ENCODE measurements around the gene CPE. TPM values are rescaled to one million over a fixed set of nuclear protein-coding genes. Genes with fewer than 3 reads are reported as not detected.

CPE gene
- total RNA-seq, 4 donors from 2014 or later: 25.2 to 66.2 (median 41.9) TPM

DNA sequence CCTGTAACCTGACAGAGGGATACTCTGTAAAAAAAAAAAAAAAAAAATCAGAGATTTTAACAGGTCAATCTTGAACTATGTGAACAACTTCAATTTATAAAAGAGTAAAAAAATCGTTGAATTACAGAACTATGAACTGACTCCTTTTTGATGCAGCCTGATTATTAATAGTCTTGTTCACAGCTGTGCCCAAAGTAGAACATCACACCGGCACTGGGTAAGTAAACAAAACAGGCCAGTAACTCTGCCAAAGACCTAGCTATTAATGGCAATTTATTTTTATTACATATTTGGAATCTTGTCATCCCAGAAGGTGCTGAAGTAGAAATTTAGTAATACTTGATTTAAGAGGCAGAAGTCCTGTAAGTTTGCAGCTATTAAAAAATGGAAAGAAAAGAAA, 31.4 kb downstream of the CPE start:
- no peak for DNase-seq (ENCODE audit: low spot score in 2 of 2)
- intact Hi-C loops (cut with DNase I; ENCODE audit: low total_unique reads): no loop called here
- no peak for TF ChIP-seq POLR2A (IDR thresholded peaks at IDR 0.05)
- no peak for TF ChIP-seq CTCF (IDR thresholded peaks at IDR 0.05)
- WGBS, 2 donors: 63 to 67% methylated on average over 2 of the region's 2 CpGs
- H3K4me3 ChIP-seq (ENCODE audit: low read depth, poor library complexity, severe bottlenecking): no peak overlapping the region

GRCh38 chr4:165415910-165416309, 37.1 kb downstream of the CPE start:
- no peak for TF ChIP-seq CTCF (IDR thresholded peaks at IDR 0.05)
- TF ChIP-seq POLR2A (IDR thresholded peaks at IDR 0.05): no peak
- 89 to 91% methylated on average over 10 of the region's 10 CpGs for WGBS, 2 donors
- no peak overlapping the region for H3K4me3 ChIP-seq (ENCODE audit: low read depth, poor library complexity, severe bottlenecking)
- intact Hi-C loops (cut with DNase I; ENCODE audit: low total_unique reads): no loop called here
- no peak for DNase-seq (ENCODE audit: low spot score in 2 of 2)

DNA sequence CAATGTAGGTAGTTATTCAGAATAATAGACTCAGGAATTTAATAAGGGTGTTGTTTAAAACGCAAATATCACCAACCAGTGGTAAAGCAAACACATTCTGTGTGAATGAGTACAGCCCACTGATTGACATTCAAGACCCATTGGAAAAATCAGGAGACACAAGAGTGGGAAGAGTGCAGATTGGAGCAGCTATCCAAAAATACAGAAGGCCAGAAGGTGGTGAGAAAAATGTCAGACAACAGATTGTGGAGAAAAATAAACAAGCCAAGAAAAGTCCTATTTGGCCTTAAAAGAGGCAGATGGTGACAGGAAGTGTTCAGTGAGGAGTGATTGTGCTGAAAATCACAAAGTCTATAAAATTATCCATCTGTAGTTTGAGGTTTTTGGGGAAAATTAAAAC, 39.3 kb downstream of the CPE start:
- 81 to 85% methylated on average over 1 of the region's 1 CpG for WGBS, 2 donors
- intact Hi-C loops (cut with DNase I; ENCODE audit: low total_unique reads): no loop called here
- H3K4me3 ChIP-seq (ENCODE audit: low read depth, poor library complexity, severe bottlenecking): no peak overlapping the region
- TF ChIP-seq POLR2A (IDR thresholded peaks at IDR 0.05) (no peak), CTCF (IDR thresholded peaks at IDR 0.05) (no peak)
- no peak for DNase-seq (ENCODE audit: low spot score in 2 of 2)

- TF ChIP-seq CTCF (IDR thresholded peaks at IDR 0.05) (no peak), POLR2A (IDR thresholded peaks at IDR 0.05) (no peak)
- H3K4me3 ChIP-seq (ENCODE audit: low read depth, poor library complexity, severe bottlenecking): no peak overlapping the region
- no peak for DNase-seq (ENCODE audit: low spot score in 2 of 2)
- intact Hi-C loops (cut with DNase I; ENCODE audit: low total_unique reads): no loop called here
These were observed 46.8 kb downstream of the CPE start for GRCh38 chr4:165425629-165426028.

DNA sequence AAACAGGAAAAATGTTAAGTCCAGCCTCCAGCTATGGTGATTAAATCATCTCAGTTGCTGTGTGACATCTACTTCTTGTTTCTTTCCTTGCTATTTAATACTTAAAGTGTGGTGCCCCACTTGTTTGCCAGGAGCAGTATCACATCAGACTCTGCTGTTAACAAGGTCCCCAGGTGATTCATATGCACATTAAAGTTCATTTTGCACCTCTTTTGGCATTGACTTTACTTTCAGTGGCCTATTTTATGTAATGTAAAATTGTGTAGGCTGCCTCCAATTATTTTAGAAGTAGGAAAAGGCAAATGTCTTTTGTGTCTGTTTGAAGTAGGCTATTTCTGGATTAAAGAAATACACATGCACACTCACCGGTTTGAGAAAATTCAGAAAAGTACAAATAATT, 47.5 kb downstream of the CPE start:
- H3K4me3 ChIP-seq (ENCODE audit: low read depth, poor library complexity, severe bottlenecking): no peak overlapping the region
- TF ChIP-seq CTCF (IDR thresholded peaks at IDR 0.05): no peak
- no peak for TF ChIP-seq POLR2A (IDR thresholded peaks at IDR 0.05)
- no peak for DNase-seq (ENCODE audit: low spot score in 2 of 2)
- WGBS, 2 donors: 55 to 74% methylated on average over 1 of the region's 1 CpG
- intact Hi-C loops (cut with DNase I; ENCODE audit: low total_unique reads): no loop called here

DNA sequence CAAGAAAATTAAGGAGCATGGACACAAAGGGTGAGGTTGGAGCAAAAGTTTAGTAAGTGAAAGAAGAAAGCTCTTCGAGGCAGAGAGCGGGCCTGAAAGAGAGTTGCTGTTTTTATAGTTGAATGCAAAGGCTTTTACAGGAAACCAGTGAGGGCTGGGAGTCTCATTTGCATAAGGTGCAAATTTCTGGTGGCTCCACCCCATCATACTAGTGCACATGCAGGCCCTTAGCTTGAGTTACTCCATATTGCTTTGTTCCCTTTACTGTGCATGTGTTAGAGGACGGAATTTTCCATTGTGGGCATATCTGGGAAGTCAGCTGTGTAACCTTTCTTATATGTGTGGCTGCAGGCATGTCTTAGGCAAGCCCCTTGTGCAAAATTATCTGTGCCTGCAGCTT, 48.0 kb downstream of the CPE start:
- no peak for DNase-seq (ENCODE audit: low spot score in 2 of 2)
- TF ChIP-seq POLR2A (IDR thresholded peaks at IDR 0.05): no peak
- no peak for TF ChIP-seq CTCF (IDR thresholded peaks at IDR 0.05)
- 91 to 92% methylated on average over 3 of the region's 3 CpGs for WGBS, 2 donors
- no peak overlapping the region for H3K4me3 ChIP-seq (ENCODE audit: low read depth, poor library complexity, severe bottlenecking)
- intact Hi-C loops (cut with DNase I; ENCODE audit: low total_unique reads): no loop called here

Data from lower leg skin (tissue), 4 donors.